ENCODE data around the gene GLI3.
A peak's percentile ranks its signal among the peaks of the same experiment; 100 is the strongest.

Gene GLI3

GRCh38 chr7:42162560-42163325 lies 74.3 kb downstream of the GLI3 start:
- H3K36me3 Mint-ChIP-seq (ENCODE audit: low read depth): no peaks in the 10 kb centered on the region
- H3K27me3 Mint-ChIP-seq (ENCODE audit: low read depth): no peaks in the 10 kb centered on the region
- no peaks in the 10 kb centered on the region for H3K4me1 Mint-ChIP-seq (ENCODE audit: low read depth)
- H3K27ac Mint-ChIP-seq: no peak overlapping the region
- H3K4me3 Mint-ChIP-seq: no peak overlapping the region
- no peaks in the 10 kb centered on the region for H3K9me3 Mint-ChIP-seq

GRCh38 chr7:42161719-42162118 lies 75.3 kb downstream of the GLI3 start:
- no peak overlapping the region for H3K4me3 Mint-ChIP-seq
- H3K9me3 Mint-ChIP-seq: no peaks in the 10 kb centered on the region
- no peaks in the 10 kb centered on the region for H3K27me3 Mint-ChIP-seq (ENCODE audit: low read depth)
- H3K4me1 Mint-ChIP-seq (ENCODE audit: low read depth): no peaks in the 10 kb centered on the region
- no peaks in the 10 kb centered on the region for H3K36me3 Mint-ChIP-seq (ENCODE audit: low read depth)
- no peak overlapping the region for H3K27ac Mint-ChIP-seq

- H3K4me1 Mint-ChIP-seq (ENCODE audit: low read depth): no peaks in the 10 kb centered on the region
- H3K4me3 Mint-ChIP-seq: no peak overlapping the region
- no peaks in the 10 kb centered on the region for H3K36me3 Mint-ChIP-seq (ENCODE audit: low read depth)
- no peak overlapping the region for H3K27ac Mint-ChIP-seq
- H3K9me3 Mint-ChIP-seq: no peaks in the 10 kb centered on the region
- H3K27me3 Mint-ChIP-seq (ENCODE audit: low read depth): no peaks in the 10 kb centered on the region
These were observed 75.9 kb downstream of the GLI3 start for GRCh38 chr7:42161110-42161509.

DNA sequence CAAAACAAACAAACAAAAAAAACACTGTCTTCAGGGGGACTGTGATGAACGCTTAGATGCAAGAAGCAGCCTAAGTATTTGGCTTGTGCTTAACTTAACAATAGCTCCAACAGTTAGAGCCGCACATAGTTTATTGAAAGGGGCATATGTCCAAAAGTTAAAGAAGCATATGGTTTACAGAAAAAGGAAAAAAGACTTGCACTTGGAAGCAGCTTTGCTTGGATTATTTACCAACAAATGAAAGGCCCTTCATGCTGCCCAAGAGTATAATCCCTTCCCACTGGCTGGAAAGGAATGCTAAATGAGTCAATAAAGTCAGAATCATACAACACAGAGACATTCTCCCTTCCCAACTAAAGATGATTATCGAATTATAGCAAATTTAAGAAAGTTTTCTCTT lies 77.9 kb downstream of the GLI3 start:
- Mint-ChIP-seq H3K9me3 (no peaks in the 10 kb centered on the region), H3K36me3 (ENCODE audit: low read depth) (no peaks in the 10 kb centered on the region), H3K27me3 (ENCODE audit: low read depth) (no peaks in the 10 kb centered on the region), H3K27ac (no peak overlapping the region), H3K4me3 (no peak overlapping the region), H3K4me1 (ENCODE audit: low read depth) (no peaks in the 10 kb centered on the region)

DNA sequence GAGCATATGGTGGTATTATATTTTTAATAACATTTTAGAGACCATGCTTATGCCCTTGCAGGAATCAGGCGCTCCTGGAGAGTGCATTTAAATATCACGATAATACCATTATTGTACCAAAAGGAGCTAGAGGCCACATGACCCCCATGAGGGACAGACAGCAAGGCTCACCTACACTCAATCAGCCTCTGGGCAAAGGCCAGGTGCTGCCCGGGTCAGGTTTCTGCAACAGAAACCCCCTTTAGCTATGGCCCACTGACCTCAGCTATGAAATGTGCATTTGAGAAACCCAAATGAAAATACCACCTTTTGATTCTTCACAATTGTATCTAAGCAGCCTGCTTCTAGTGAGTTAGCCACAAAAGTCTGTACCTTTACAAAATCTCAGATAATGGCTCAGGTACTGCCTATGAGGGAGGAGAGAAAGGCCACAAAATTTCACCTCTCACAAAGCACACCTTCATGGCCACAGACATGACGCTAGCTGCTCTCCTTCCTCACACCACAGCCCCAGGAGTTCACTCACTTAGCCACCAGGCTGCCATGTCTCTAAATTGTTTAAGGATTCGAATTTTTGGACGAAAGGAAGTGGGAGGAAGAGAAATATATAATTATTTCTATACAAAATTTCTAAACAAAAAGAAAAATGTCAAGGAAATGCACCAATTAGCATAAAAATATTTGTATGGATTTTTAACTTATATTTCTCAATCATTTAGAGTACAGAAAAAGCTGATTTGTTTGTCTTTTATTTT lies 79.9 kb downstream of the GLI3 start:
- no peaks in the 10 kb centered on the region for H3K36me3 Mint-ChIP-seq (ENCODE audit: low read depth)
- no peak overlapping the region for H3K4me3 Mint-ChIP-seq
- no peaks in the 10 kb centered on the region for H3K9me3 Mint-ChIP-seq
- peak overlapping the region; percentile 9 for H3K27ac Mint-ChIP-seq
- H3K4me1 Mint-ChIP-seq (ENCODE audit: low read depth): no peaks in the 10 kb centered on the region
- H3K27me3 Mint-ChIP-seq (ENCODE audit: low read depth): no peaks in the 10 kb centered on the region

- Mint-ChIP-seq H3K36me3 (ENCODE audit: low read depth) (no peaks in the 10 kb centered on the region), H3K27me3 (ENCODE audit: low read depth) (no peaks in the 10 kb centered on the region)
These were observed 80.6 kb downstream of the GLI3 start for GRCh38 chr7:42156291-42156865.

DNA sequence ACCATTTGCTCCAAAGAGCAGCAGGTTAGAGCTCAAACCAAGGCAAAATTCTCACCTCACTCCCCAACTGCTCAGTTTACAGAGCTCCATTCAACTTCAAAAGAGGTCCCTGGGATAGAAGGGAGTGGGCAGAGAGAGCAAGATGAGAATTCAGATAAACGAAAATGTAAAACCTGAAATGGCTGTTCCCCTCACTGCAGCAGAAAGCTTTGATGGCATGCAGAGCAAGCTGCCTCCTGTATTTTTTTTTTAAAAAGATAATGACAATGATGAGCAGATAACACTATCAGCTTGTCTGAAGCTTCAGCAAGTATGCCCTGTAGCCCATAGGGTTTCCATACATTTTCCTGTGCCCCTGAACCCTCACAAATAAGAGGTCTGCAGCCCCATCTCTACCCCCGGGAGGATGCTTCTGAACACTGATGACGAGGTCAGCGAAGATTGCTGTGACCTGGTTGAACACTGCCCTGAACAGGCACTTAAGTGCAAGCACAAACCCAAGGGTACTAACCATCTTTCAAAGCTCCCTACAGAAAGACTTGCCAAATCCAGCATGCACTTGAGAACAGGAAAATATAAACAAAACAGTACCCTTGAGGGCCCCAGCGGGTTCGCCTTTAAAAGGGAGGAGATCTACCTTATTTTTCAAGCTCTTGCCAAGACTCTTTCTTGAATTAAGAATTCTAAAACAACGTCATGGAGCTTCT lies 81.3 kb downstream of the GLI3 start:
- Mint-ChIP-seq H3K27ac (no peak overlapping the region), H3K9me3 (no peaks in the 10 kb centered on the region), H3K4me1 (ENCODE audit: low read depth) (no peaks in the 10 kb centered on the region)

More at GRCh38 chr7:42156291-42156865, 80.6 kb downstream of the GLI3 start:
- Mint-ChIP-seq H3K9me3 (no peaks in the 10 kb centered on the region), H3K4me3 (no peak overlapping the region), H3K4me1 (ENCODE audit: low read depth) (no peaks in the 10 kb centered on the region), H3K27ac (no peak overlapping the region)

DNA sequence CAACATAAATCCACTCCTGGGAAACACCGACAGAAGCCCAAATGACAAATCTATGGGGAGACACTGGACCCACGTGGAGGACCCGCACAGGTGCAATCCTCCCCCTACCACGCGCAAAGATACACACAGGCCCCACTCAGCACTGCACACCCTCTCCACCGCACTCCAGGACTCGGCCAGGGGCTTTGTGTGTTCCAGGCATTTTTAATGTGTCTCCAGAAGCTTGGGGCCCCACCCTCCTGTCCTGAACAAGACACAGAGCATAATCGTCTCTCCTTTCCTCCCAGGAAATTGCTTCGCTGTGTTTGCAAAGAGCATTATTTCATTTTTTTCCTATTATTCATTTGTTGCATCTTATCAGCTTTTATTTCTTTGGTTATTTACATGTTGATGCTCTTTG lies 82.8 kb downstream of the GLI3 start:
- no peaks in the 10 kb centered on the region for H3K4me1 Mint-ChIP-seq (ENCODE audit: low read depth)
- H3K9me3 Mint-ChIP-seq: no peaks in the 10 kb centered on the region
- H3K27me3 Mint-ChIP-seq (ENCODE audit: low read depth): no peaks in the 10 kb centered on the region
- H3K36me3 Mint-ChIP-seq (ENCODE audit: low read depth): no peaks in the 10 kb centered on the region
- no peak overlapping the region for H3K27ac Mint-ChIP-seq
- H3K4me3 Mint-ChIP-seq: no peak overlapping the region

More for the DNA sequence above, 81.3 kb downstream of the GLI3 start:
- H3K36me3 Mint-ChIP-seq (ENCODE audit: low read depth): no peaks in the 10 kb centered on the region
- no peaks in the 10 kb centered on the region for H3K27me3 Mint-ChIP-seq (ENCODE audit: low read depth)
- H3K4me3 Mint-ChIP-seq: no peak overlapping the region

DNA sequence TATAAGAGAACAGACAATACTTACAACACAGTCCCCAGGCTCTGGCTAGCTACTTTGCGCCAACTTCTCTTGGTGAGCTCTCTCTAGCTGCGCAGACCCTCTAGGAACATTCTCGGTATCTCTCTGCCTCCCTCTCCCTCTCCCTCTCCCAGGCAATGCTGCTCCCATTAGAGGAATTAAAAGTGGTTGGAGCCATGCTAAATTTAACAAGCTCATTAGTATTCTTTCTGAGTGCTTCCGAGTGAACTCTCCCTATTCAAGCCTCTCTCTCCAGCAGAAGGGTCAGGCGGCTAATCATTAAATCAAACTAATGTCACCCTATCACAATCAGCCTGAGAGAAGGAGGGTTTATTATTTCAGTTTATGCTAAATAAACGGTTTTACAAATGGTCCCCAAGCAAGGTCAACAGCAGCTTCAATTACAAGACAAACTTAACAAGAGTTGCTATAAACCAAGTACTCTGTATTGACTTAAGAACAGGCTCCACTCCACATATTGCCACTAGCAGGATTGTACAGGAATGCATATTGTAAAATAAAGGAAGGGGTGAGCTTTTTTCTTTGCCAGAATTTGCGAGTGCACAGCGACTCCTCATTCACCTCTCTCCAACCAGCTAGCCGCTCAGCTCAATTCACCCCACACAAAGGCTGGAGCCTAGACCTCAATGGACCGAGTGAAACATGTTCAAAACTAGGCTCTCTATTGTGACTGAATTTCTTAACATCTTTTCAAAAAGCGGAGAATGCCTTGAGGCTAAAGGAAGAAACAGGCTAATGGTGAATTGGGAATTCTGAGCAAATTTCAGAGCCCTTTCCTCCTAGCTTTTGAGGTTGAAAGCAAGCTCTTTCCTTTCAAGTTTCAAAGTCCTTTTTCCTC lies 84.4 kb downstream of the GLI3 start:
- no peak overlapping the region for H3K27ac Mint-ChIP-seq
- H3K27me3 Mint-ChIP-seq (ENCODE audit: low read depth): no peaks in the 10 kb centered on the region
- H3K4me3 Mint-ChIP-seq: no peak overlapping the region
- no peaks in the 10 kb centered on the region for H3K9me3 Mint-ChIP-seq
- H3K4me1 Mint-ChIP-seq (ENCODE audit: low read depth): no peaks in the 10 kb centered on the region
- H3K36me3 Mint-ChIP-seq (ENCODE audit: low read depth): no peaks in the 10 kb centered on the region

GRCh38 chr7:42151309-42151708 lies 85.7 kb downstream of the GLI3 start:
- Mint-ChIP-seq H3K36me3 (ENCODE audit: low read depth) (no peaks in the 10 kb centered on the region), H3K27me3 (ENCODE audit: low read depth) (peaks cover 4% of the 10 kb centered on the region), H3K9me3 (no peaks in the 10 kb centered on the region), H3K4me1 (ENCODE audit: low read depth) (no peaks in the 10 kb centered on the region), H3K27ac (no peak overlapping the region), H3K4me3 (no peak overlapping the region)

GRCh38 chr7:42145539-42145938 lies 91.5 kb downstream of the GLI3 start:
- no peaks in the 10 kb centered on the region for H3K36me3 Mint-ChIP-seq (ENCODE audit: low read depth)
- no peaks in the 10 kb centered on the region for H3K9me3 Mint-ChIP-seq
- no peak overlapping the region for H3K4me3 Mint-ChIP-seq
- H3K27ac Mint-ChIP-seq: no peak overlapping the region
- no peaks in the 10 kb centered on the region for H3K4me1 Mint-ChIP-seq (ENCODE audit: low read depth)
- peaks cover 4% of the 10 kb centered on the region for H3K27me3 Mint-ChIP-seq (ENCODE audit: low read depth)

- Mint-ChIP-seq H3K4me1 (ENCODE audit: low read depth) (no peaks in the 10 kb centered on the region), H3K27ac (no peak overlapping the region), H3K4me3 (no peak overlapping the region), H3K36me3 (ENCODE audit: low read depth) (no peaks in the 10 kb centered on the region), H3K9me3 (no peaks in the 10 kb centered on the region), H3K27me3 (ENCODE audit: low read depth) (peaks cover 4% of the 10 kb centered on the region)
These were observed 92.4 kb downstream of the GLI3 start for GRCh38 chr7:42144604-42145003.

DNA sequence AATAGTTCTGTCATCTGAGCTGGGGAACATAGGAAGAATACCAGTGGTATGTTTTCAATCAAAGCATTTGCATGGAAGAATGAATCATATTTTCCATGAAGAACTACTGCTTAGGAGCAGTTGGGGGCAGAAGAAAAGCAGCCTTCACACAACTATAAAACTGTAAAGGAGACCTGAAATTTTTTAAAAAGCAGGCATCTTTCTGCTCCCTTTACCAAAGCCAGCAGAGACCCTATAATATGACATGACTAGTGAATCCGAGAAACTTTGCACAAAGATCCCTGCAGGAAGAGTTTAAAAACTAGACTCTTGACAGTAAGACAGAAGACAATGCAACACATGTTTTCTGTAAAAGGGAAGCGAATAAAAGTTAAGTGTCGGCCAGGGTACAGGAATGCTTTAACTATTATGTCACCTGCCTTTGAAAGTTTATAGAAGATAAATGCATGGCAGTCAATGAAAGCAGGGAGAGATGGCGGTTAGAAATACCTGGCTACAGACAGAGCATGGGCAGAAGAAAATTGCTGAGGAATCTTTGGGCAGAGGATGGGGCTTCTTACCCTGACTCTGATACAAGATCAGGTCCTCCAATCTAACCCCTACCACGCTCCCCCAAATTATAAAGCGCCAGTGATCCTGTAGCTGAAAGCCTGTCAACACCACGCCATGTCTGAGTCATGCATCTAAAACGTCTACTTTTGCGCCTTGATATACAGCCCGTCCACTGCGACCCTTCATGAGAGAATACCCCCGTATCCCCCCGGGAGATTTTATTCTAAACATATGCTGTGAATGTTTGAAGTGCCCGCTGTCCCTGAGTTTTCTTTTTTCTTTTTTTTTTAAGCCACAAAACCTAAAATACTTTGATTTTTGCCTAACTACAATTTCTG lies 93.1 kb downstream of the GLI3 start:
- Mint-ChIP-seq H3K4me1 (ENCODE audit: low read depth) (no peaks in the 10 kb centered on the region), H3K27me3 (ENCODE audit: low read depth) (peaks cover 4% of the 10 kb centered on the region), H3K27ac (no peak overlapping the region), H3K9me3 (no peaks in the 10 kb centered on the region), H3K4me3 (no peak overlapping the region), H3K36me3 (ENCODE audit: low read depth) (no peaks in the 10 kb centered on the region)

Data from T-helper 1 cell treated with Interleukin-12 subunit alpha and Interleukin-12 subunit beta and Interleukin-4 antibody, amounts not matched to agents 30 μg/mL and 1 μg/mL, for 36 hours (primary cell).